ENCODE results near the gene FOS.

Gene FOS

DNA sequence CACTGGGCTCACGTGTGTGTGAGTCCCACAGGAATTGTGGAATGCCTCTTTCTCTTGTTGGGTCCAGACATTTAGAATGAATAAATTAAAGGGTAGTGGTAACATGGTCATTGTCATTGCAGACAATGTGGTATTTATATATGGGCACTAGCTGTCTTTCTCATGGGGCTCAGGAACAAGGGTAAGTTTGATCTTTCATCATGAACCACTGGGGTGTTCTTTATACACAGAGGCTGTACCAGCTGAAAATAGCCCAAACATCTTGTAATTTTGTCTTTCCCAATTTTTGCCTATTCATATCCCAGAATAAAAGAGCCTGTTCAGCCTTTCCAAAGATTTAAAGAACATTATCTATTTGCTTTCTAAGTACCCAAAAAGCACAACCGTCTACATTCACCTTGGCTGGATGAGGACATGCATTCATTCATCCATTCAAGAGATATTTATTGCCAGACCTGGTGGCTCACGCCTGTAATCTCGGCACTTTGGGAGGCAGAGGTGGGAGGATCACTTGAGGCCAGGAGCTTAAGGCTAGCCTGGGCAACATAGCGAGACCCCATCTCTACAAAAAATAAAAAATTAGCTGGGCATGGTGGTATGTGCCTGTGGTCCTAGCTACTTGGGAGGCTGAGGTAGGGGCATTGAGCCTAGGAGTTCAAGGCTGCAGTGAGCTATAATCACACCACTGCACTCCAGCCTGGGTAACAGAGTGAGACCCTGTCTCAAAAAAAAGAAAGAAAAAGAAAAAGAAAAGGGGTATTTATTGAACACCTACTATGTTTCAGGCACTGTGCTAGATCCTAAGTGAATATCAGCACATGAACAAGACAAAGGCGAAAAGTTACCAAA, 4.4 kb upstream of the FOS start:
- Mint-ChIP-seq H3K27me3 (peaks cover 5% of the 10 kb centered on the region), H3K36me3 (ENCODE audit: insufficient read depth) (peaks cover 30% of the 10 kb centered on the region), H3K9me3 (no peaks in the 10 kb centered on the region), H3K4me3 (peak overlapping the region; percentile 14), H3K27ac (ENCODE audit: low read depth) (peak overlapping the region; percentile 98), H3K4me1 (peaks cover 46% of the 10 kb centered on the region)
- DNase-seq (ENCODE audit: low spot score in 2 of 2) (no peak), ATAC-seq (replicated peaks; ENCODE audit: extremely low read depth, poor library complexity, severe bottlenecking) (no peak)

GRCh38 chr14:75274899-75275569, 3.6 kb upstream of the FOS start:
- H3K4me3 Mint-ChIP-seq: peak overlapping the region; percentile 14
- peaks cover 12% of the 10 kb centered on the region for H3K27me3 Mint-ChIP-seq
- H3K4me1 Mint-ChIP-seq: peaks cover 54% of the 10 kb centered on the region
- DNase-seq (ENCODE audit: low spot score in 2 of 2) (peak; percentile 41 to 73), ATAC-seq (replicated peaks; ENCODE audit: extremely low read depth, poor library complexity, severe bottlenecking) (peak; percentile 45)
- peak overlapping the region; percentile 98 for H3K27ac Mint-ChIP-seq (ENCODE audit: low read depth)
- H3K36me3 Mint-ChIP-seq (ENCODE audit: insufficient read depth): peaks cover 38% of the 10 kb centered on the region
- H3K9me3 Mint-ChIP-seq: no peaks in the 10 kb centered on the region

DNA sequence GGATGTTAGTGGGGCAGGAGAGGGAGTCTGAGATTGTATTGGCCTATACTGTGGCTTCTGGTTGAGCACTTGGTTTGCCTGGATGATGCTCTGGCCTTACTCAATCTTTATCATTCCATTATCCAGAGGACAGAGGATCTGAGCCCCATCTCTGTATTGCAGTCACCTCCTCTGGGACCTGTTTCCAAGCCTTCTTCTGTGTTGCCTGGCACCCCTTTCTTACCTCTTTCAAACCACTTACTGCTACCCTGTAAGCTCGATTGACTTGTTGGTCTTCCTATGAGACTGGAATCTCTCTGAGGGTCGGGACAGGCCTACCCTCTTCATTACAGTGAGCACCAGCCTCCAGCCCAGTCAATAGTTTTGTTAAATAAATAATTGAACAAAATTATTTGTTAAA, 3.0 kb upstream of the FOS start:
- Mint-ChIP-seq H3K9me3 (no peaks in the 10 kb centered on the region), H3K27ac (ENCODE audit: low read depth) (peak overlapping the region; percentile 98), H3K4me3 (no peak overlapping the region), H3K36me3 (ENCODE audit: insufficient read depth) (peaks cover 43% of the 10 kb centered on the region), H3K4me1 (peaks cover 60% of the 10 kb centered on the region), H3K27me3 (peaks cover 18% of the 10 kb centered on the region)
- DNase-seq (ENCODE audit: low spot score in 2 of 2) (no peak), ATAC-seq (replicated peaks; ENCODE audit: extremely low read depth, poor library complexity, severe bottlenecking) (no peak)

GRCh38 chr14:75277008-75277814, 1.4 kb upstream of the FOS start:
- ATAC-seq (replicated peaks; ENCODE audit: extremely low read depth, poor library complexity, severe bottlenecking) (peak; percentile 20), DNase-seq (ENCODE audit: low spot score in 2 of 2) (peak; percentile 66 to 80)
- Mint-ChIP-seq H3K4me3 (peak overlapping the region; percentile 95), H3K36me3 (ENCODE audit: insufficient read depth) (peaks cover 57% of the 10 kb centered on the region), H3K27me3 (peaks cover 31% of the 10 kb centered on the region), H3K4me1 (peaks cover 67% of the 10 kb centered on the region), H3K27ac (ENCODE audit: low read depth) (peak overlapping the region; percentile 98), H3K9me3 (no peaks in the 10 kb centered on the region)

DNA sequence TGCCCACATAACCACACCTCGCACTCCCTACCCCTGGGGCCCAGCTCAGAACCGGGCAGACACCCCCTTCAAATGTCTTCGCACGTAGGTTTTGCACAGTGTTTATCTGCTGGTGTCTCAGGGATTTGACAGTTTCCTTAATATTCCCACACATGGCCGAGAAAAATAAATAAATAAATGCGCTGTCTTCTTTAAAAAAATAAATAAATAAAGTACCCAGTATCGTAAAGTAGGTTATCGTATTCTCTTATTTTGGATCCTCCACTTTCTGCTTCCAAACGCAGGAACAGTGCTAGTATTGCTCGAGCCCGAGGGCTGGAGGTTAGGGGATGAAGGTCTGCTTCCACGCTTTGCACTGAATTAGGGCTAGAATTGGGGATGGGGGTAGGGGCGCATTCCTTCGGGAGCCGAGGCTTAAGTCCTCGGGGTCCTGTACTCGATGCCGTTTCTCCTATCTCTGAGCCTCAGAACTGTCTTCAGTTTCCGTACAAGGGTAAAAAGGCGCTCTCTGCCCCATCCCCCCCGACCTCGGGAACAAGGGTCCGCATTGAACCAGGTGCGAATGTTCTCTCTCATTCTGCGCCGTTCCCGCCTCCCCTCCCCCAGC, 710 bp upstream of the FOS start:
- peak overlapping the region; percentile 95 for H3K4me3 Mint-ChIP-seq
- peaks cover 67% of the 10 kb centered on the region for H3K4me1 Mint-ChIP-seq
- H3K27me3 Mint-ChIP-seq: peaks cover 31% of the 10 kb centered on the region
- no peaks in the 10 kb centered on the region for H3K9me3 Mint-ChIP-seq
- H3K27ac Mint-ChIP-seq (ENCODE audit: low read depth): peak overlapping the region; percentile 98
- ATAC-seq (replicated peaks; ENCODE audit: extremely low read depth, poor library complexity, severe bottlenecking) (no peak), DNase-seq (ENCODE audit: low spot score in 2 of 2) (no peak)
- peaks cover 64% of the 10 kb centered on the region for H3K36me3 Mint-ChIP-seq (ENCODE audit: insufficient read depth)

DNA sequence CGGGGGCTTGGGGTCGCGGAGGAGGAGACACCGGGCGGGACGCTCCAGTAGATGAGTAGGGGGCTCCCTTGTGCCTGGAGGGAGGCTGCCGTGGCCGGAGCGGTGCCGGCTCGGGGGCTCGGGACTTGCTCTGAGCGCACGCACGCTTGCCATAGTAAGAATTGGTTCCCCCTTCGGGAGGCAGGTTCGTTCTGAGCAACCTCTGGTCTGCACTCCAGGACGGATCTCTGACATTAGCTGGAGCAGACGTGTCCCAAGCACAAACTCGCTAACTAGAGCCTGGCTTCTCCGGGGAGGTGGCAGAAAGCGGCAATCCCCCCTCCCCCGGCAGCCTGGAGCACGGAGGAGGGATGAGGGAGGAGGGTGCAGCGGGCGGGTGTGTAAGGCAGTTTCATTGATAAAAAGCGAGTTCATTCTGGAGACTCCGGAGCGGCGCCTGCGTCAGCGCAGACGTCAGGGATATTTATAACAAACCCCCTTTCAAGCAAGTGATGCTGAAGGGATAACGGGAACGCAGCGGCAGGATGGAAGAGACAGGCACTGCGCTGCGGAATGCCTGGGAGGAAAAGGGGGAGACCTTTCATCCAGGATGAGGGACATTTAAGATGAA, 630 bp downstream of the FOS start:
- no peaks in the 10 kb centered on the region for H3K9me3 Mint-ChIP-seq
- ATAC-seq (replicated peaks; ENCODE audit: extremely low read depth, poor library complexity, severe bottlenecking) (no peak), DNase-seq (ENCODE audit: low spot score in 2 of 2) (peak in 1 of 2 donors; percentile 62)
- peaks cover 54% of the 10 kb centered on the region for H3K4me1 Mint-ChIP-seq
- peak overlapping the region; percentile 95 for H3K4me3 Mint-ChIP-seq
- H3K27ac Mint-ChIP-seq (ENCODE audit: low read depth): peak overlapping the region; percentile 98
- H3K27me3 Mint-ChIP-seq: peaks cover 31% of the 10 kb centered on the region
- peaks cover 76% of the 10 kb centered on the region for H3K36me3 Mint-ChIP-seq (ENCODE audit: insufficient read depth)

GRCh38 chr14:75279763-75280290, 1.2 kb downstream of the FOS start:
- peak overlapping the region; percentile 98 for H3K27ac Mint-ChIP-seq (ENCODE audit: low read depth)
- peaks cover 31% of the 10 kb centered on the region for H3K27me3 Mint-ChIP-seq
- peaks cover 49% of the 10 kb centered on the region for H3K4me1 Mint-ChIP-seq
- peaks cover 75% of the 10 kb centered on the region for H3K36me3 Mint-ChIP-seq (ENCODE audit: insufficient read depth)
- peak; percentile 32 to 34 for DNase-seq (ENCODE audit: low spot score in 2 of 2)
- no peaks in the 10 kb centered on the region for H3K9me3 Mint-ChIP-seq
- ATAC-seq (replicated peaks; ENCODE audit: extremely low read depth, poor library complexity, severe bottlenecking): no peak
- peak overlapping the region; percentile 95 for H3K4me3 Mint-ChIP-seq

GRCh38 chr14:75280291-75280830, 1.7 kb downstream of the FOS start:
- H3K4me1 Mint-ChIP-seq: peaks cover 43% of the 10 kb centered on the region
- H3K36me3 Mint-ChIP-seq (ENCODE audit: insufficient read depth): peaks cover 73% of the 10 kb centered on the region
- peak overlapping the region; percentile 95 for H3K4me3 Mint-ChIP-seq
- H3K9me3 Mint-ChIP-seq: no peaks in the 10 kb centered on the region
- ATAC-seq (replicated peaks; ENCODE audit: extremely low read depth, poor library complexity, severe bottlenecking) (no peak), DNase-seq (ENCODE audit: low spot score in 2 of 2) (no peak)
- peak overlapping the region; percentile 98 for H3K27ac Mint-ChIP-seq (ENCODE audit: low read depth)
- H3K27me3 Mint-ChIP-seq: peaks cover 34% of the 10 kb centered on the region

DNA sequence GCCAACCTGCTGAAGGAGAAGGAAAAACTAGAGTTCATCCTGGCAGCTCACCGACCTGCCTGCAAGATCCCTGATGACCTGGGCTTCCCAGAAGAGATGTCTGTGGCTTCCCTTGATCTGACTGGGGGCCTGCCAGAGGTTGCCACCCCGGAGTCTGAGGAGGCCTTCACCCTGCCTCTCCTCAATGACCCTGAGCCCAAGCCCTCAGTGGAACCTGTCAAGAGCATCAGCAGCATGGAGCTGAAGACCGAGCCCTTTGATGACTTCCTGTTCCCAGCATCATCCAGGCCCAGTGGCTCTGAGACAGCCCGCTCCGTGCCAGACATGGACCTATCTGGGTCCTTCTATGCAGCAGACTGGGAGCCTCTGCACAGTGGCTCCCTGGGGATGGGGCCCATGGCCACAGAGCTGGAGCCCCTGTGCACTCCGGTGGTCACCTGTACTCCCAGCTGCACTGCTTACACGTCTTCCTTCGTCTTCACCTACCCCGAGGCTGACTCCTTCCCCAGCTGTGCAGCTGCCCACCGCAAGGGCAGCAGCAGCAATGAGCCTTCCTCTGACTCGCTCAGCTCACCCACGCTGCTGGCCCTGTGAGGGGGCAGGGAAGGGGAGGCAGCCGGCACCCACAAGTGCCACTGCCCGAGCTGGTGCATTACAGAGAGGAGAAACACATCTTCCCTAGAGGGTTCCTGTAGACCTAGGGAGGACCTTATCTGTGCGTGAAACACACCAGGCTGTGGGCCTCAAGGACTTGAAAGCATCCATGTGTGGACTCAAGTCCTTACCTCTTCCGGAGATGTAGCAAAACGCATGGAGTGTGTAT, 2.4 kb downstream of the FOS start:
- H3K4me3 Mint-ChIP-seq: peak overlapping the region; percentile 95
- H3K9me3 Mint-ChIP-seq: no peaks in the 10 kb centered on the region
- ATAC-seq (replicated peaks; ENCODE audit: extremely low read depth, poor library complexity, severe bottlenecking) (no peak), DNase-seq (ENCODE audit: low spot score in 2 of 2) (peak; percentile 46 to 55)
- peaks cover 40% of the 10 kb centered on the region for H3K27me3 Mint-ChIP-seq
- peaks cover 39% of the 10 kb centered on the region for H3K4me1 Mint-ChIP-seq
- peak overlapping the region; percentile 98 for H3K27ac Mint-ChIP-seq (ENCODE audit: low read depth)
- H3K36me3 Mint-ChIP-seq (ENCODE audit: insufficient read depth): peaks cover 73% of the 10 kb centered on the region

- Mint-ChIP-seq H3K9me3 (no peaks in the 10 kb centered on the region), H3K4me3 (peak overlapping the region; percentile 95), H3K27me3 (peaks cover 46% of the 10 kb centered on the region), H3K36me3 (ENCODE audit: insufficient read depth) (peaks cover 73% of the 10 kb centered on the region), H3K27ac (ENCODE audit: low read depth) (peak overlapping the region; percentile 98), H3K4me1 (peaks cover 39% of the 10 kb centered on the region)
- ATAC-seq (replicated peaks; ENCODE audit: extremely low read depth, poor library complexity, severe bottlenecking): no peak
- DNase-seq (ENCODE audit: low spot score in 2 of 2): no peak
Measured at GRCh38 chr14:75281654-75282019, 3.0 kb downstream of the FOS start.

DNA sequence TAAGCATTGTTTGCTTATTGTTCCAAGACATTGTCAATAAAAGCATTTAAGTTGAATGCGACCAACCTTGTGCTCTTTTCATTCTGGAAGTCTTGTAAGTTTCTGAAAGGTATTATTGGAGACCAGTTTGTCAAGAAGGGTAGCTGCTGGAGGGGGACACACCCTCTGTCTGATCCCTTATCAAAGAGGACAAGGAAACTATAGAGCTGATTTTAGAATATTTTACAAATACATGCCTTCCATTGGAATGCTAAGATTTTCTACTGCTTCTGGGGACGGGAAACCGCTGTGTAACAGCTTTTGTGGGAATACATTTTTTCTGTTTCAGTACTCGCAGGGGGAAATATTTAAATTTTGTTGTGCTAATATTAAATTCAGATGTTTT, 3.5 kb downstream of the FOS start:
- H3K27ac Mint-ChIP-seq (ENCODE audit: low read depth): peak overlapping the region; percentile 98
- H3K27me3 Mint-ChIP-seq: peaks cover 52% of the 10 kb centered on the region
- peak in 1 of 2 donors; percentile 31 for DNase-seq (ENCODE audit: low spot score in 2 of 2)
- H3K4me1 Mint-ChIP-seq: peaks cover 39% of the 10 kb centered on the region
- no peak for ATAC-seq (replicated peaks; ENCODE audit: extremely low read depth, poor library complexity, severe bottlenecking)
- no peaks in the 10 kb centered on the region for H3K9me3 Mint-ChIP-seq
- peaks cover 70% of the 10 kb centered on the region for H3K36me3 Mint-ChIP-seq (ENCODE audit: insufficient read depth)
- peak overlapping the region; percentile 62 for H3K4me3 Mint-ChIP-seq
